HepG2 (cell line): ENCODE data around the gene SPPL2B. TPM values are rescaled to one million over a fixed set of nuclear protein-coding genes. Genes with fewer than 3 reads are reported as not detected.

Source experiments
- DZIP1 ChIP-seq: sonication (generic); formaldehyde crosslinking; IDR thresholded peaks from 2 replicates; pipeline ENCODE4 v1.5.0; 2020; ENCODE audit warnings: mild to moderate bottlenecking, missing genetic modification reagents
- FOXJ3 ChIP-seq: sonication (generic); formaldehyde crosslinking; IDR thresholded peaks from 2 replicates; pipeline ENCODE4 v1.4.0; 2020; ENCODE audit warnings: missing genetic modification reagents, mild to moderate bottlenecking, borderline replicate concordance
- GLI4 ChIP-seq: sonication (generic); formaldehyde crosslinking; IDR thresholded peaks from 2 replicates; pipeline ENCODE4 v1.5.1; 2020; ENCODE audit warnings: missing genetic modification reagents, mild to moderate bottlenecking, moderate library complexity, borderline replicate concordance
- KAT7 ChIP-seq: IDR thresholded peaks from 2 replicates; pipeline ENCODE4 v1.6.1; 2018; ENCODE audit warnings: borderline replicate concordance, missing compliant biosample characterization
- MEIS1 ChIP-seq: sonication (generic); formaldehyde crosslinking; IDR thresholded peaks from 2 replicates; pipeline ENCODE4 v1.9.0; 2021; ENCODE audit warnings: mild to moderate bottlenecking, missing genetic modification reagents, moderate library complexity, borderline replicate concordance
- PATZ1 ChIP-seq: sonication (generic); formaldehyde crosslinking; IDR thresholded peaks from 2 replicates; pipeline ENCODE4 v1.4.0; 2020; ENCODE audit warnings: missing genetic modification reagents
- TBX3 ChIP-seq: fragments of 450-650 bp; IDR thresholded peaks from 2 replicates; pipeline ENCODE4 v1.6.1; 2017; ENCODE audit warnings: antibody characterized with exemption, mild to moderate bottlenecking, inconsistent platforms, borderline replicate concordance
- ZFX ChIP-seq: sonication (generic); formaldehyde crosslinking; IDR thresholded peaks from 2 replicates; pipeline ENCODE4 v1.4.0; 2020; ENCODE audit warnings: mild to moderate bottlenecking, low read depth, missing genetic modification reagents, moderate library complexity
- ZNF317 ChIP-seq: sonication (generic); formaldehyde crosslinking; IDR thresholded peaks from 2 replicates; pipeline ENCODE4 v1.5.0; 2020; ENCODE audit warnings: mild to moderate bottlenecking, missing genetic modification reagents
- ZNF350 ChIP-seq: sonication (generic); formaldehyde crosslinking; IDR thresholded peaks from 2 replicates; pipeline ENCODE4 v1.4.0; 2020; ENCODE audit warnings: mild to moderate bottlenecking, low read depth, missing genetic modification reagents, borderline replicate concordance
- ZNF431 ChIP-seq: sonication (generic); formaldehyde crosslinking; IDR thresholded peaks from 2 replicates; pipeline ENCODE4 v1.9.0; 2022; ENCODE audit warnings: missing genetic modification reagents, low read depth, mild to moderate bottlenecking, borderline replicate concordance
- ZNF574 ChIP-seq: sonication (generic); formaldehyde crosslinking; IDR thresholded peaks from 2 replicates; pipeline ENCODE4 v1.4.0; 2020; ENCODE audit warnings: missing genetic modification reagents
- ZNF589 ChIP-seq: sonication (generic); formaldehyde crosslinking; conservative IDR thresholded peaks from 2 replicates; pipeline ENCODE4 v1.8.0; 2022; ENCODE audit warnings: mild to moderate bottlenecking, moderate library complexity, missing genetic modification reagents
- ZNF619 ChIP-seq: sonication (generic); formaldehyde crosslinking; IDR thresholded peaks from 2 replicates; pipeline ENCODE4 v1.4.0; 2020; ENCODE audit warnings: mild to moderate bottlenecking, missing genetic modification reagents
- ZNF644 ChIP-seq: IDR thresholded peaks from 2 replicates; pipeline ENCODE4 v1.6.1; 2016; ENCODE audit warnings: low read depth
- ZNF770 ChIP-seq: sonication (generic); formaldehyde crosslinking; IDR thresholded peaks from 2 replicates; pipeline ENCODE4 v1.5.0; 2020; ENCODE audit warnings: mild to moderate bottlenecking, missing genetic modification reagents
- ZSCAN29 ChIP-seq: sonication (generic); formaldehyde crosslinking; conservative IDR thresholded peaks from 2 replicates; pipeline ENCODE4 v1.4.0; 2020; ENCODE audit warnings: mild to moderate bottlenecking, missing genetic modification reagents
- polyA plus RNA-seq, 8 experiments: library from polyadenylated mRNA; depleted of rRNA in 3 of 8; stranded (reverse) in 7 of 8; unstranded in 1 of 8; fragments of >200 nt; fragmentation: Illumina TruSeq in 4 of 8; extraction: Trizol in 4 of 8; gene quantifications; 2 replicates each; pipeline versions ENCODE4 v1.2.1 to v1.2.3, GENCODE V29; 2011 to 2016; ENCODE audit warnings: low read depth in 4 of 8, missing spikeins in 1 of 8, mixed read lengths in 1 of 8; ENCODE audit not compliant: insufficient read depth in 1 of 8
- total RNA-seq, 5 experiments: library from RNA; depleted of rRNA; stranded (reverse); fragments of >200 nt; fragmentation: Illumina TruSeq; extraction: Trizol; gene quantifications; 2 replicates each; pipeline ENCODE4 v1.2.3, GENCODE V29; 2016; ENCODE audit warnings: low read depth in 1 of 5

SPPL2B gene
- total and polyA plus RNA-seq, 2 of the 13 experiments (the other 11 are each of a cell fraction or from before 2014, with no cell fraction given), result 14.9 to 15.2 TPM

GRCh38 chr19:2395293-2395829 is 66.9 kb downstream of the SPPL2B start (continued):
- peak; percentile 7; the same call in 1 of the 2 replicates for TF ChIP-seq ZNF574 (CRISPR knock-in tag)
- TF ChIP-seq TBX3, result peak; percentile 18; the same call in 1 of the 2 replicates
- TF ChIP-seq GLI4 (CRISPR knock-in tag), result 0 out of 2 replicates have a peak, but pooled peaks have one; percentile 41
- TF ChIP-seq MEIS1 (CRISPR knock-in tag), result 0 out of 2 replicates have a peak, but pooled peaks have one; percentile 4
- 0 out of 2 replicates have a peak, but pooled peaks have one; percentile 32 for TF ChIP-seq ZNF619
- TF ChIP-seq ZNF431 (CRISPR knock-in tag), result 0 out of 2 replicates have a peak, but pooled peaks have one; percentile 32
- TF ChIP-seq ZSCAN29 (CRISPR knock-in tag), result 0 out of 2 replicates have a peak, but pooled peaks have one; percentile 4
- peak; percentile 68; the same call in 1 of the 2 replicates for TF ChIP-seq KAT7 (CRISPR knock-in tag)
- 0 out of 2 replicates have a peak, but pooled peaks have one; percentile 13 for TF ChIP-seq ZNF644 (CRISPR knock-in tag)
- peak; percentile 65 for TF ChIP-seq ZNF589
- 0 out of 2 replicates have a peak, but pooled peaks have one; percentile 14 for TF ChIP-seq FOXJ3 (CRISPR knock-in tag)
- peak; percentile 99 for TF ChIP-seq ZNF770 (CRISPR knock-in tag)
- TF ChIP-seq DZIP1 (CRISPR knock-in tag), result peak; percentile 86; the same call in 1 of the 2 replicates
- peak; percentile 56; the same call in 1 of the 2 replicates for TF ChIP-seq ZNF317 (CRISPR knock-in tag)
- TF ChIP-seq PATZ1, result 0 out of 2 replicates have a peak, but pooled peaks have one; percentile 4
- TF ChIP-seq ZNF350 (CRISPR knock-in tag), result peak; percentile 54; the same call in 1 of the 2 replicates
- peak; percentile 33 for TF ChIP-seq ZFX (CRISPR knock-in tag)
